ENCODE results near the gene CCDC93.

DNA sequence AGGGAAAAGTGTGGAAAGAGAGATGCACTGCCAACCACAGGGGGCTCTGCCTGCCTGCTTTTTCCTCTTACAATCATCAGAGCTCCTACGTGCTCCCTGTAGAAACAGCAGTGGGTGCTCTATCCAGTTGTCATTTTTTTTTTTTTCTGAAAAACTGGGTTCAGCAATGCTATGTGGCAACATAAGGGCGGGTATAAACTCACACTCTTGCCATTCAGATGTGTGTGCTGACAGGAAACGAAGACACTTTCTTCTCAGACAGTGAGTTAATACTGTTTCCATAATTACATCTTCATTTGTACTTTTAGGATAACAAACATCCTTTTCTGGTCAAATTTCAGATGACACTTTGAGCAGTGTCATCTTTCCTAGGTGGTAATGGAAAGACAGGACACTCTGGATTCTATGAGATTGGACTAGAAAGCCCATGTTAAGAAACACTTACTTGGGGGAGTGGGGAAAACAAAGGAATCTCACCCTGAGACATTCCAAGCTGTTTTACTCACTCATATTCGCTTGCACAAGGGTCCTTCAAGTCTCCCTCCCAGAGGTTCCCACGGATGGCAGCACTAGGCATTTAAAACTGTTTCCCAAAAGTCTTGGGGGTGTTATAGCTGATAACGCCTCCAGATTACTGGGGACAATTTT, 41.3 kb downstream of the CCDC93 start:
- no peak for TF ChIP-seq CTCF (optimal IDR thresholded peaks at IDR 0.05 in 1 of 3, IDR thresholded peaks at IDR 0.05 in 1 of 3, conservative IDR thresholded peaks at IDR 0.05 in 1 of 3; ENCODE audit: extremely low read depth in 1 of 3, insufficient read depth in 2 of 3, low read length in 3 of 3)
- TF ChIP-seq EZH2 (IDR thresholded peaks at IDR 0.05; ENCODE audit: low read length) = no peak
